Fibroblast of pulmonary artery (primary cell): ENCODE data around the gene APCDD1L.

ENCODE experiments used
- DNase-seq: peaks from one replicate; pipeline ENCODE4 v3.0.0-alpha.2; 2010; ENCODE audit warnings: low read depth
- H3K4me3 ChIP-seq: replicated peaks from 2 replicates; pipeline ENCODE4 v1.5.1; 2011; ENCODE audit warnings: low read depth, mild to moderate bottlenecking, control low read depth, low read length, moderate library complexity
- TF ChIP-seq, protein P1 (sequence below): IDR thresholded peaks from 2 replicates; pipeline ENCODE4 v1.5.1; 2011; ENCODE audit warnings: mild to moderate bottlenecking, control low read depth, low read length, inconsistent platforms; ENCODE audit errors: missing control alignments

APCDD1L gene

DNA sequence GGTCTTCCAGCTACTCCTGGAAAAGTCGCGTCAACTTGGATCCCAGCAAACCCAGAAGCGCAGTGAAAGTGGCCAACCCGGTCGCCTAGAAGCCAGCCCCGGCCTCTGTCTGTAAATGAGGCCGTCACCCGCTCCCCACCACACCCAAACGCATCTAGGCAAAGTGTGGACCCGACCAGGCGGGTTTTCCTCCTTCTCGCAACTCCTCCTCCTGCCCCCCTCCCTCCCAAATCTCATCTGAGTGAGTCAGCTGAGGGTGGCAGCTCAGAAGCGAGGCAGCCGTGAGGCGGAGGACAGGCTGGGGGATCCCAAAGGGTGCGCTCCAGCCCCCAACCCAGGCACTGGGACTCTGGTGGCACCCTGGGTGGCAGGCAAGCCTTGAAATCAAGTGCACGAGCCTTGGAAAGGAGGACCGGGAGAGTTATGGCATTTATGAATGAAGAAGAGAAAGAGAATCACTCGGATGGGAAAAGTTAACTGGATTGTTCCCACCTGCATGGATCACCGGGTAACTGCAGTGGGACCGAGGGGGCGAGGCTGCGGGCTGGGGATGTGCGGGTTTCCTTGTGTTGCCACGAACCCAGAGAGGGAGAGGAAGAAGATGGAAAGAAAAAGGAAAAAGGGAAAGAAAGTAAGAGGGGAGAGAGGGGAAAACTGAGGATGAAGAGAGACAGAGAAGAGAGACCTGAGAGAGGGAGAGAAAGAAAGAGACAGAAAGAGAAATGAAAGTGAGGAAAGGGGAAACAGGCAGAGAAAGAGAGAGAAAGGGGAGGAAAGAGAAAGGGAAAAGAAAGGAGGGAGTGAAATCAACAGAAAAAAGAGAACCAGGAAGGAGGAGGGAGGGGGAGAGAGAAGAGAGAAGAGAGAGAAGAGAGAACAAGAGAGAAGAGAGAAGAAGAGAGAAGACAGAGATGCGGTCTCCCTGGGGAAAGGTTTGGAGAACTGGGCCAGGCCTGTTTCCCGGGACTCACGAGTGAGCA lies at the start of gene APCDD1L:
Gene APCDD1L, minus strand, starts transcription at position 167 of the 980 bp plus-strand sequence. CDS start 692 bp downstream, outside the sequence.
- DNase-seq = peak; percentile 37

DNA sequence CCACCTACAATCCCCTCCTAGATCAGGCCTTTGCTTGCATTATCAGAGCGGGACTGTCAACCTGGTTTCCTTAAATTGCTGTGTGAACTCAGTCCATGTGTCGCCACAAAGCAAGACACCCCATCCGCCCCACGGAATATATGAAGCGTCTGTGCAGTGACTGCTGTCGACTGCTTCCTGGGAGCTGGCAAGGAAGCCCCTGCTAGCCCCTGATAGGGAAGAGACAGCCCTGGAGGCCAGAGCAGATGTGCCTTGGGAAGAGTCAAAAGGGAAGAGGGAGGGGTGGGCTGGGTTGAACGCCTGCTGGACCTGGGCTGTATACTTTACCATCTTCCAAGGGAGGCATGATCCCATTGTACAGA lies 44.1 kb upstream of the APCDD1L start:
- H3K4me3 ChIP-seq = no peak overlapping the region
- DNase-seq = no peak
- TF ChIP-seq, protein P1, sequence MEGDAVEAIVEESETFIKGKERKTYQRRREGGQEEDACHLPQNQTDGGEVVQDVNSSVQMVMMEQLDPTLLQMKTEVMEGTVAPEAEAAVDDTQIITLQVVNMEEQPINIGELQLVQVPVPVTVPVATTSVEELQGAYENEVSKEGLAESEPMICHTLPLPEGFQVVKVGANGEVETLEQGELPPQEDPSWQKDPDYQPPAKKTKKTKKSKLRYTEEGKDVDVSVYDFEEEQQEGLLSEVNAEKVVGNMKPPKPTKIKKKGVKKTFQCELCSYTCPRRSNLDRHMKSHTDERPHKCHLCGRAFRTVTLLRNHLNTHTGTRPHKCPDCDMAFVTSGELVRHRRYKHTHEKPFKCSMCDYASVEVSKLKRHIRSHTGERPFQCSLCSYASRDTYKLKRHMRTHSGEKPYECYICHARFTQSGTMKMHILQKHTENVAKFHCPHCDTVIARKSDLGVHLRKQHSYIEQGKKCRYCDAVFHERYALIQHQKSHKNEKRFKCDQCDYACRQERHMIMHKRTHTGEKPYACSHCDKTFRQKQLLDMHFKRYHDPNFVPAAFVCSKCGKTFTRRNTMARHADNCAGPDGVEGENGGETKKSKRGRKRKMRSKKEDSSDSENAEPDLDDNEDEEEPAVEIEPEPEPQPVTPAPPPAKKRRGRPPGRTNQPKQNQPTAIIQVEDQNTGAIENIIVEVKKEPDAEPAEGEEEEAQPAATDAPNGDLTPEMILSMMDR = no peak

More for the DNA sequence above, at the start of gene APCDD1L:
- H3K4me3 ChIP-seq = peak within 1 kb of the TSS; percentile 42
- TF ChIP-seq, protein P1 = no peak

DNA sequence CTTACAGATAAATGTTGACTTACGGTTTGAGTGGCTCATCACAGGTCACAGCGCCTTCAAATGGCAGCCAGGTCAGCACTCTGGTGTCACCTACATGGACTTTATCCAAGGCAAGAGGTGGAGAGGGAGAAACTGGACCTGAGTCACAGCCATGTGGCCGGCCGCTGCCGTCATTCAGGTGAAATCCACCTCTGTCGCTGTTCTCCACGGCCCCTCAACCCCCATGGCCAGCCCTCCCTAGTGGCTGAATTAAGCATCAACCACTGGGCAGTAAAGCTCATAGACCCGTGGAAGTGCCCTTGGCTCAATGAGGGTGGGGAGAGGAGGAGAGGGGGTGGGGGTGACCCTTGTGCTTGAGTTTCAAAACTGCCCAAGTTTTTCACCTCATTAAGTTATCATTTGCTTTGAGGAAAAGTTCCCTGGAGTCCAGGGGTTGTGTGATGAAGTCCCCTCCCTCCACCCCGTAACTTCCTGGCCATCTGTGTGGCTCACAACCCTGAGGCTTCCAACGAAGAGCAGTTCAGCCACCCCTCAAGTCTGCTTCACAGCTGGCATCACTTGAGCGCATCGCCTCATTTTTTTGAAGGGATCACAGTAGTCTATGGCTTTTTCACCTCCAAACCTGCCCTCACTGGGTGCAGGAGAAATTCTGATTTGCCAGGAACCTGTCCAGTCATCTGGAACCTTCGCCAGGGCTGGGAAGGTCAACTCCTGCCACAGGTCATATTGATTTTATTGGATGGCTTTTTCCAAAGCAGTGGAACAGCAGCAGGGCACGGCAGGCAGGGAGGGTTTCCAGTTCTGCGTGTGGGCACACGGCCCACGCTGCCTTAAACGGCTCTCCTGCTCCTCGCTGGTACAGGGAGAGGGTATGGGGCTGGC lies 43.5 kb upstream of the APCDD1L start:
- TF ChIP-seq, protein P1 = no peak
- no peak for DNase-seq

DNA sequence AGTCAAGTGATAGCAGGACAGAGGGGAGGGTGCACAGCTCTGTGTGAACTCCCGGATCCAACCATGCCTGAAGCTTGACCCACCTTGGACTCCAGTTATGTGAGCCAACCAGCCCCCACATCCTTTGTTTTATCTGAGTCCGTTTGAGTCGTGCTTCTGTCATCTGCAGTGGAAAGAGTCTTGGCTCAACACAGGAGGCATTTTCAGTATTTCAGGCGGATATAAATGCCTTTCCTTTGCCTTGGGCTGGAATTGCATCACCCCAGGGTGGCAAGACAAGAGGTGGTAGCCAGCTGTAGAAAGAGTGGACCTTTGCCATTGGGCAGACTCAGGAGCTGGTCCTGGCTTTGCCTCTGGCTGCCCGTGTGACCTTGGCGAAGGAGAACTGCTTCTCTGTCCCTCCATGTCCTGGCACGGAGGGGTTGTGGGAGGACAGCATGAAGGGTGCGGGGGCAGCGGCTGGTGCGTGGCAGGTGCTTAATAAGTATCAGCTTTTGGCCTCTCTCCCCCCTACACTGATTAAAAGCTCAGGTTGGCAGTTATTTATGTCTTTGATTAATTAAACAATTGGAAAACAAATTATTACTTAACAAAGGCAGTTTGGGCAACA lies 42.6 kb upstream of the APCDD1L start:
- no peak for DNase-seq
- TF ChIP-seq, protein P1 = no peak
- H3K4me3 ChIP-seq = no peak overlapping the region

More for the DNA sequence above, 43.5 kb upstream of the APCDD1L start:
- no peak overlapping the region for H3K4me3 ChIP-seq

DNA sequence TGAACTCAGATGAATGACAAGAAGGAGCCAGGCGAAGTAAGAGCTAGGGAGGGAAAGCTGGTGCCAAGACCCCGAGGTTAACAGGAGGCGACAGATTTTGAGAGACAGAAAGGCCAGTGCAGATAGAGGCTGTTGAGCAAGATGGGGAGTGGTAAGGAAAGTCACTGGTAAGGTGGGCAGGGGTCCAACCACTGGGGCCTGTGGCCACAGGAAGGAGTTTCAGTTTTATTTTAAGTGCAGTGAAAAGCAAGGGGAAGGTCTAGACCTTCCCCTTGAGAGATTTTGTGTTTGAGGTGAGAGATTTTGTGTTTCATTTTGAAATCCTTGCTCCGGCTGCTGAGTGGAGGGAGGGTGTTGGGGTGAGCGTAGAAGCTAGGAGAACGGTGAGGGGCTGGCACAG lies 41.8 kb upstream of the APCDD1L start:
- DNase-seq = no peak
- H3K4me3 ChIP-seq = no peak overlapping the region
- TF ChIP-seq, protein P1 = no peak

DNA sequence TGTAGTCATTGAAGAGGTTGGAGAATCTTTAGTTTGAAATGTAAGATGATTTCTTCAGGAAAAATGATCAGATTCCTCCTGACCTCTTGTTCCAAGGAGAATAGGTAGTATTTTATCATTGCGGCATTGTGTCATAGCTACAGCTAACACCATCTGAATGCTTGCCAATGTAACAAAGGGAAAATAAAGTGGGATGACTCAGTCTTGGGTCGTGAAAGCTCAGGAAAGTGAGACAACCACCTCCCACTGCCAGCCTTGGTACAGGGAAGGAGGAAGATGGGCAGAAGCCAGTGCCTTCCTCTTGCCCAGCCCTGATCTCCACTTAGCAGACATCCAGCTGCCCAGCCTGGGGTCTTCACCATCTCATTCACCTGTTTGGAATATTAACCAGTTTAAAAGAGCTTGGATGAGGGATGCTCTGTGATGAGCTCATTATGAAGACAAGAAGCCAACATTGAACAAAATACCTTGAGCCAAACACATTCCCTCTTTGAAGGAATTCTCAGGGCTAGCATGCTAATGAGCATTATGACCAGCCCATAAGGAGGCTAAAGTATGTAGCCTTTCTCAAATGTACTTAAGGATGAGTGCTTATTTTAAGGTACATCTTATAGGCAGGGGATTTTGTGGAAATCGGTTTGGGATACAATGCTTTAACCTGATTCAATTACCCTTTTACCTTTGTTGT lies 40.0 kb upstream of the APCDD1L start:
- TF ChIP-seq, protein P1 = no peak
- peak; percentile 79 for DNase-seq
- no peak overlapping the region for H3K4me3 ChIP-seq
